K562 (cell line): Measurements from ENCODE around the gene P2RY6. TPM values are rescaled to one million over a fixed set of nuclear protein-coding genes. Genes with fewer than 3 reads are reported as not detected.
A peak's percentile ranks its signal among the peaks of the same experiment; 100 is the strongest.

Source experiments
- ATAC-seq: fragments of 200-7000 bp; cut with Tn5 transposase; 3 replicates; pipeline ENCODE4 v1.9.1; 2020; ENCODE audit warnings: moderate library complexity
- BruUV-seq: library from RNA; stranded (reverse); fragments of 400-500 nt; replicated peaks from 2 replicates; lab custom pipeline; 2021; lab: Mats Ljungman, UMichigan
- CTCF ChIA-PET: fragments of 300-600 bp; formaldehyde crosslinking; extraction: SDS; loops from one replicate; lab custom pipeline; 2021; ENCODE audit warnings: low intra/inter-chr PET ratio; lab: Yijun Ruan, JAX
- POLR2A ChIA-PET: fragments of 300-600, 350-650 bp; sonication (Branson Sonifier 250); formaldehyde crosslinking; extraction: SDS; loops from one replicate; lab custom pipeline; 2021; ENCODE audit warnings: antibody characterized with exemption, inconsistent platforms; lab: Yijun Ruan, JAX
- DNase-seq, 4 experiments: peaks; one replicate each; pipeline versions ENCODE4 v3.0.0 to v3.0.0-alpha.2; 2011 to 2018; ENCODE audit warnings: low spot score in 3 of 4, mixed read lengths in 3 of 4; ENCODE audit errors: extremely low read depth in 1 of 4
- FAIRE-seq: peaks from 2 replicates; lab custom pipeline; 2011; peaks lifted over from hg19 to GRCh38; lab: Jason Lieb, UNC
- H2AFZ ChIP-seq: 2 replicates; pipeline ENCODE4 v1.6.0; 2011; ENCODE audit warnings: low read depth, low read length, control low read depth, inconsistent platforms
- H3K27ac ChIP-seq: fragments of 200-600 bp; 3 replicates; pipeline ENCODE4 v1.8.0; 2011; ENCODE audit warnings: low read depth, mild to moderate bottlenecking, control low read depth, inconsistent platforms, low read length, moderate library complexity, mixed read lengths; ENCODE audit errors: extremely low read depth
- H3K27me3 ChIP-seq, 2 experiments: fragments of 300-600 bp in 1 of 2; 2 replicates in 1 of 2; 3 replicates in 1 of 2; pipeline versions ENCODE4 v1.6.0 to v1.8.0; 2011; ENCODE audit warnings: inconsistent platforms in 2 of 2, low read length in 2 of 2, mild to moderate bottlenecking in 1 of 2, mixed read lengths in 1 of 2, moderate library complexity in 1 of 2; ENCODE audit not compliant: control insufficient read depth in 2 of 2, insufficient read depth in 2 of 2
- H3K36me3 ChIP-seq: fragments of 300-600 bp; 3 replicates; pipeline ENCODE4 v1.8.0; 2011; ENCODE audit warnings: mild to moderate bottlenecking, low read length, inconsistent platforms; ENCODE audit not compliant: control insufficient read depth, insufficient read depth
- H3K4me1 ChIP-seq, 2 experiments: fragments of 200-600 bp in 1 of 2; replicated peaks in 1 of 2; 2 replicates in 1 of 2; 3 replicates in 1 of 2; pipeline versions ENCODE4 v1.5.1 to v1.8.0; 2011; ENCODE audit warnings: inconsistent platforms in 2 of 2, low read length in 2 of 2, mild to moderate bottlenecking in 1 of 2, mixed read lengths in 1 of 2, moderate library complexity in 1 of 2; ENCODE audit not compliant: control insufficient read depth in 2 of 2, insufficient read depth in 2 of 2
- H3K4me2 ChIP-seq: 2 replicates; pipeline ENCODE4 v1.6.1; 2011; ENCODE audit warnings: low read length, control low read depth, inconsistent platforms, mixed read lengths; ENCODE audit not compliant: insufficient read depth
- H3K4me3 ChIP-seq: fragments of 200-600 bp; sonication (generic), shearing (Covaris generic); 2 replicates; pipeline ENCODE4 v1.5.1; 2016; ENCODE audit warnings: control low read depth, inconsistent platforms
- H3K79me2 ChIP-seq: fragments of 200-600 bp; 3 replicates; pipeline ENCODE4 v1.8.0; 2011; ENCODE audit warnings: low read length, inconsistent platforms; ENCODE audit not compliant: control insufficient read depth, insufficient read depth
- H3K9ac ChIP-seq, 2 experiments: 2 replicates each; pipeline versions ENCODE4 v1.6.0 to v1.6.1; 2011; ENCODE audit warnings: low read depth in 2 of 2, low read length in 2 of 2, control low read depth in 1 of 2, inconsistent platforms in 1 of 2, mild to moderate bottlenecking in 1 of 2, mixed read lengths in 1 of 2; ENCODE audit not compliant: insufficient read depth in 1 of 2
- H3K9me1 ChIP-seq: one replicate; pipeline ENCODE4 v1.6.0; 2011; ENCODE audit warnings: inconsistent platforms, mild to moderate bottlenecking, low read length, moderate library complexity; ENCODE audit not compliant: control insufficient read depth, insufficient read depth
- H3K9me3 ChIP-seq: replicated peaks from 2 replicates; pipeline ENCODE4 v1.5.1; 2011; ENCODE audit warnings: low read depth, low read length, inconsistent platforms; ENCODE audit not compliant: control insufficient read depth, insufficient read depth
- H4K20me1 ChIP-seq: replicated peaks from 2 replicates; pipeline ENCODE4 v1.6.1; 2011; ENCODE audit warnings: low read length, inconsistent platforms, mixed read lengths; ENCODE audit not compliant: control insufficient read depth, insufficient read depth
- MTA2 ChIP-seq: fragments of 450-650 bp; IDR thresholded peaks from 2 replicates; pipeline ENCODE4 v1.6.1; 2016; ENCODE audit warnings: low read depth
- WGBS: fragments of 100-300 bp; shearing (Covaris generic); methylation state at CpG from one replicate; pipeline ENCODE4 v1.1.6; 2016; ENCODE audit warnings: low coverage, mixed read lengths; ENCODE audit not compliant: insufficient coverage; ENCODE audit errors: missing lambda C conversion rate; 5-methylcytosine and 5-hydroxymethylcytosine counted together
- in situ Hi-C: fragments of 300-500 bp; cut with MboI; formaldehyde crosslinking; loops from 4 replicates; pipeline ENCODE4 v1.15.0; 2018; ENCODE audit warnings: inconsistent platforms, mixed read lengths
- intact Hi-C: fragments of 100-400 bp; cut with micrococcal nuclease; formaldehyde crosslinking; loops from 2 replicates; pipeline ENCODE4 v1.14.2; 2022
- polyA plus RNA-seq, 8 experiments: library from polyadenylated mRNA; depleted of rRNA in 4 of 8; stranded (reverse) in 5 of 8; unstranded in 3 of 8; fragments of >200 nt; fragmentation: Nextera tagmentation in 2 of 8; fragmentation: Illumina TruSeq in 1 of 8; extraction: Ambion mirVana in 2 of 8; extraction: Trizol in 1 of 8; gene quantifications; 2 replicates each; pipeline versions ENCODE4 v1.2.1 to v1.2.3, GENCODE V29; 2011 to 2014; ENCODE audit warnings: inconsistent platforms in 1 of 8, missing spikeins in 1 of 8
- total RNA-seq, 7 experiments: library from RNA; depleted of rRNA in 6 of 7; stranded (reverse); fragments of >200 nt in 6 of 7; fragmentation: Illumina TruSeq in 2 of 7; extraction: Trizol in 2 of 7; gene quantifications; 2 replicates each; pipeline versions ENCODE4 v1.2.1 to v1.2.3, GENCODE V29; 2011 to 2021; ENCODE audit warnings: low replicate concordance in 1 of 7
- TF ChIP-seq, protein P1 (sequence below): sonication (generic); formaldehyde crosslinking; IDR thresholded peaks from 2 replicates; pipeline ENCODE4 v1.8.0; 2022; ENCODE audit warnings: missing genetic modification reagents, mild to moderate bottlenecking, moderate library complexity, borderline replicate concordance
- TF ChIP-seq, protein P2 (sequence below): fragments of 250-450 bp; sonication (Bioruptor Pico); IDR thresholded peaks from 2 replicates; pipeline ENCODE4 v1.6.1; 2021; ENCODE audit warnings: mild to moderate bottlenecking
- TF ChIP-seq, protein P3 (sequence below): fragments of 450-650 bp; IDR thresholded peaks from 2 replicates; pipeline ENCODE4 v1.7.1; 2018; ENCODE audit warnings: mild to moderate bottlenecking, low read depth; ENCODE audit not compliant: partially characterized antibody

Gene P2RY6
- total and polyA plus RNA-seq, 9 of the 15 experiments (the other 6 are each of a cell fraction or from before 2014, with no cell fraction given), result not detected

DNA sequence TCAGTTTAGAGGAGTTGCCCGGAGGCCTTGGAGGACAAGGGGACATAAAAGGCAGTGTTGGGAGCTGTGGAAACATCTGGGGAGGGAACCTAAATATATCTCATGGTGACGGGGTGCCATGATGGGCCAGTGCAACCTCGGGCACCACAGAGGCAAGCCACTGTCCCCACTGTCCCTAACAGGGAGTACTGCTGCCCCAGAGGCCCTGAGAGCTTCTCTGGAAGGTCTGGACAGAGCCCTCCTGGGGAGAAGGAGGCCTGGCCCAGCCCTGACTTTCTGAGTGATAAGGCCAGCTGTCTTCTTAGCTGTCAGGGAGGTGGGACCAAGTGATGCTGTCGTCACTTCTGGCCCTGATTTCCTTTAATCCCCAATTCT, 5.5 kb upstream of the P2RY6 start:
- H3K27me3 ChIP-seq, result peaks cover 32 to 78% of the 10 kb centered on the region in 2 experiments
- no TSS peak for BruUV-seq
- no peaks in the 10 kb centered on the region for H3K79me2 ChIP-seq
- TF ChIP-seq, protein P1, sequence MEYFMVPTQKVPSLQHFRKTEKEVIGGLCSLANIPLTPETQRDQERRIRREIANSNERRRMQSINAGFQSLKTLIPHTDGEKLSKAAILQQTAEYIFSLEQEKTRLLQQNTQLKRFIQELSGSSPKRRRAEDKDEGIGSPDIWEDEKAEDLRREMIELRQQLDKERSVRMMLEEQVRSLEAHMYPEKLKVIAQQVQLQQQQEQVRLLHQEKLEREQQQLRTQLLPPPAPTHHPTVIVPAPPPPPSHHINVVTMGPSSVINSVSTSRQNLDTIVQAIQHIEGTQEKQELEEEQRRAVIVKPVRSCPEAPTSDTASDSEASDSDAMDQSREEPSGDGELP (CRISPR knock-in tag), result peak; percentile 51; the same call in 1 of the 2 replicates
- TF ChIP-seq, protein P2, sequence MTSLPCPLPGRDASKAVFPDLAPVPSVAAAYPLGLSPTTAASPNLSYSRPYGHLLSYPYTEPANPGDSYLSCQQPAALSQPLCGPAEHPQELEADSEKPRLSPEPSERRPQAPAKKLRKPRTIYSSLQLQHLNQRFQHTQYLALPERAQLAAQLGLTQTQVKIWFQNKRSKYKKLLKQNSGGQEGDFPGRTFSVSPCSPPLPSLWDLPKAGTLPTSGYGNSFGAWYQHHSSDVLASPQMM (CRISPR knock-in tag), result no peak
- no peak for TF ChIP-seq MTA2
- TF ChIP-seq, protein P3, sequence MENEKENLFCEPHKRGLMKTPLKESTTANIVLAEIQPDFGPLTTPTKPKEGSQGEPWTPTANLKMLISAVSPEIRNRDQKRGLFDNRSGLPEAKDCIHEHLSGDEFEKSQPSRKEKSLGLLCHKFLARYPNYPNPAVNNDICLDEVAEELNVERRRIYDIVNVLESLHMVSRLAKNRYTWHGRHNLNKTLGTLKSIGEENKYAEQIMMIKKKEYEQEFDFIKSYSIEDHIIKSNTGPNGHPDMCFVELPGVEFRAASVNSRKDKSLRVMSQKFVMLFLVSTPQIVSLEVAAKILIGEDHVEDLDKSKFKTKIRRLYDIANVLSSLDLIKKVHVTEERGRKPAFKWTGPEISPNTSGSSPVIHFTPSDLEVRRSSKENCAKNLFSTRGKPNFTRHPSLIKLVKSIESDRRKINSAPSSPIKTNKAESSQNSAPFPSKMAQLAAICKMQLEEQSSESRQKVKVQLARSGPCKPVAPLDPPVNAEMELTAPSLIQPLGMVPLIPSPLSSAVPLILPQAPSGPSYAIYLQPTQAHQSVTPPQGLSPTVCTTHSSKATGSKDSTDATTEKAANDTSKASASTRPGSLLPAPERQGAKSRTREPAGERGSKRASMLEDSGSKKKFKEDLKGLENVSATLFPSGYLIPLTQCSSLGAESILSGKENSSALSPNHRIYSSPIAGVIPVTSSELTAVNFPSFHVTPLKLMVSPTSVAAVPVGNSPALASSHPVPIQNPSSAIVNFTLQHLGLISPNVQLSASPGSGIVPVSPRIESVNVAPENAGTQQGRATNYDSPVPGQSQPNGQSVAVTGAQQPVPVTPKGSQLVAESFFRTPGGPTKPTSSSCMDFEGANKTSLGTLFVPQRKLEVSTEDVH, result no peak
- WGBS, result 0% methylated on average over 4 of the region's 4 CpGs
- no peak overlapping the region for H3K27ac ChIP-seq
- ChIA-PET POLR2A (interaction anchor here (0.6 kb wide), 1 partner anchor 17 kb away, joined by 3 read pairs; no protein-coding TSS in a partner anchor), CTCF (no interaction called here)
- ATAC-seq, result peak; percentile 69
- H2AFZ ChIP-seq, result no peak overlapping the region
- no peaks in the 10 kb centered on the region for H3K9me3 ChIP-seq
- intact Hi-C loops (no loop called here), in situ Hi-C loops (no loop called here)
- peaks cover 0 to 13% of the 10 kb centered on the region in 2 experiments; a peak in 2 of 5 replicates for H3K4me1 ChIP-seq
- DNase-seq, result peak in 1 of 4 experiments; percentile 21
- FAIRE-seq, result no peak
- no peaks in the 10 kb centered on the region for H3K9me1 ChIP-seq
- H4K20me1 ChIP-seq, result no peaks in the 10 kb centered on the region
- no peak overlapping the region for H3K4me2 ChIP-seq
- H3K9ac ChIP-seq, result no peak overlapping the region
- H3K36me3 ChIP-seq, result no peaks in the 10 kb centered on the region
- H3K4me3 ChIP-seq, result no peak overlapping the region
